Stimulated activated CD8-positive, alpha-beta memory T cell treated with anti-CD3 and anti-CD28 coated beads, Interleukin-7, amount 100 ng/mL, for 24 hours (primary cell): Measurements from ENCODE around the gene TMC8.
"Not testable (repeated sequence)": the region's sequence is repeated elsewhere in the genome, so short reads cannot be mapped to it uniquely, and the experiment has no call there.

Source experiments
- DNase-seq: peaks from one replicate; pipeline ENCODE4 v3.0.0-alpha.2; 2020; ENCODE audit warnings: low read depth

Gene TMC8

DNA sequence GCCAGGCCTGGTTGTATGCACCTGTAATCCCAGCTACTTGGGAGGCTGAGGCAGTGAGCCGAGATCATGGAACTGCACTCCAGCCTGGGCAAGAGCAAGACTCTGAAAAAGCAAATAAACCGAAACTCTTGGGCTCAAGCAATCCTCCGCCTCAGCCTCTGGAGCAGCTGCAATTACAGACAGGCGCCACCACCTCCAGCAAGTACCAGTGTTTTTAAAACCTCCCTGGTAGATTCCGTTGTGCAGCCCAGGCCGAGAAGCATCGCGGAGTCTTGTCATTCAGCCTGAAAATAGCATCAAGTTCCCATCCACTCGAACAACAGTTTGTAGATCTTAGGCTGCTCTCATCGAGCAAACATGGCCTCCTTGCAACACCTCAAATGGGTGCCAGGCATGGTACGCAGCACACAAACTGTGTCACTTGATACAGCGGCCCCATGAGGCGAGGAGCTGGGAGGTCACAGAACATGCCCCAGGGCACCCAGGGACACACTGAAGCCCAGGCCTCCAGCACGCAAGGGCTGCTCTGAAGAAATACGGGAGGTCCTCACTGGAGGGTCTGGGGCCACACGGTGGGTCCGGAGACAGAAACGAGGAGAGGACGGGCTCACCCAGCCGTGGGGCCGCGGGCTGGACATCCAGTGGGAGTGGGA is 20.1 kb upstream of the TMC8 start:
- DNase-seq, result no peak

DNA sequence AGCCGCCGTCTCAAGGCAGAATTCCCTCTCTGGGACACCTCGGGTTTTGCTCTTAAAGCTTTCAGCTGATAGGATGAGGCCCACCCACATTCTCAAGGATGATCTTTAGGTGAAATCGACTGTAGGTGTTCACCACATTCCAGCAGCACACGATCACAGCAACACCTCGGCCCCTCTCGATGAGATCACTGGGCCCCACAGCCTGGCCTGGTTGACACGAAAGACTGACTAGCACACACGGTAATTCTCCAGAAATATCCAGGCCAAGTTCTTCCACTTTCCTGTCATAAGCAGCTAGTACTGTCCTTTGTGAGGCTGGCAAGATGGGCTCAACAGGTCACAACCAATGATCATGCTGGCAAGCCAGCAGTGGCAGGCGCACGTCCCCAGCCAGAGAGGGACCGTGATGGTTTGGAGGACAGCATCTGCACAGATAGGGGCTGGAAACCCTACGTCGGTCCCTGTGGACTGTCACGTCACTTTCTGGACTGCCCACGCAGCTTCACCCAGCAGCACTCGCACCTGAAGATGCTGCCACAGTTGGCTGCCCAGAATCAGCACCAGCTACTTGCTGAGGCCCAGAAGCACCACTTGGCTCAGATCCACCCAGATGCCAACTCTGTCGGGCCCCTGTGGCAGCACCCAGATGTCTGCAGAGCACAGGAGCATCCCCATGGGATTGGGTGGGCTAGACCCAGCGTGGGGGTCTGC is 19.4 kb upstream of the TMC8 start:
- DNase-seq, result no peak

DNA sequence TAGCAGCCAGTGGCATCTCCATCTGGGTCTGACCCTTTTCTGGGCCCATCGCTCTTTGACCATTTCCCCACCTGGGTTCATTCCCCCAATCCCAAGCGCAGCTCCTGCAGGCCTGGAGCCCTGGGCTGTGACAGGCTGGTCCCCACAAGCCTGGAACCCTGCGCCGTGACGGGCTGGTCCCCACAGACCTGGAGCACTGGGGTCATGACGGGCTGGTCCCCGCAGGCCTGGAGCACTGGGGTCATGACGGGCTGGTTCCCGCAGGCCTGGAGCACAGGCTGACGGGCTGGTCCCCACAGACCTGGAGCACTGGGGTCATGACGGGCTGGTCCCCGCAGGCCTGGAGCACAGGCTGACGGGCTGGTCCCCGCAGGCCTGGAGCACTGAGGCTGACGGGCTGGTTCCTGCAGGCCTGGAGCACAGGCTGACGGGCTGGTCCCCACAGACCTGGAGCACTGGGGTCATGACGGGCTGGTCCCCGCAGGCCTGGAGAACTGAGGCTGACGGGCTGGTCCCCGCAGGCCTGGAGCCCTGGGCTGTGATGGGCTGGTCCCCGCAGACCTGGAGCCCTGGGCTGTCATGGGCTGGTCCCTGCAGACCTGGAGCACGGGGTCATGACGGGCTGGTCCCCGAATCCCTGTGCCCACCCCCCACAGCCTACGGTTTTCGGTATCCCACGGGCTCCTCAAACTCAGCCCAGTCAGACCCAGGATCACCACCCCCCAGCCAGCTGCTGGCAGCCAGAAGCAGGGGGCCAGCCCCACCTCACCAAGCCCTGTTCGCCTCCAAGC is 18.6 kb upstream of the TMC8 start:
- no peak for DNase-seq

DNA sequence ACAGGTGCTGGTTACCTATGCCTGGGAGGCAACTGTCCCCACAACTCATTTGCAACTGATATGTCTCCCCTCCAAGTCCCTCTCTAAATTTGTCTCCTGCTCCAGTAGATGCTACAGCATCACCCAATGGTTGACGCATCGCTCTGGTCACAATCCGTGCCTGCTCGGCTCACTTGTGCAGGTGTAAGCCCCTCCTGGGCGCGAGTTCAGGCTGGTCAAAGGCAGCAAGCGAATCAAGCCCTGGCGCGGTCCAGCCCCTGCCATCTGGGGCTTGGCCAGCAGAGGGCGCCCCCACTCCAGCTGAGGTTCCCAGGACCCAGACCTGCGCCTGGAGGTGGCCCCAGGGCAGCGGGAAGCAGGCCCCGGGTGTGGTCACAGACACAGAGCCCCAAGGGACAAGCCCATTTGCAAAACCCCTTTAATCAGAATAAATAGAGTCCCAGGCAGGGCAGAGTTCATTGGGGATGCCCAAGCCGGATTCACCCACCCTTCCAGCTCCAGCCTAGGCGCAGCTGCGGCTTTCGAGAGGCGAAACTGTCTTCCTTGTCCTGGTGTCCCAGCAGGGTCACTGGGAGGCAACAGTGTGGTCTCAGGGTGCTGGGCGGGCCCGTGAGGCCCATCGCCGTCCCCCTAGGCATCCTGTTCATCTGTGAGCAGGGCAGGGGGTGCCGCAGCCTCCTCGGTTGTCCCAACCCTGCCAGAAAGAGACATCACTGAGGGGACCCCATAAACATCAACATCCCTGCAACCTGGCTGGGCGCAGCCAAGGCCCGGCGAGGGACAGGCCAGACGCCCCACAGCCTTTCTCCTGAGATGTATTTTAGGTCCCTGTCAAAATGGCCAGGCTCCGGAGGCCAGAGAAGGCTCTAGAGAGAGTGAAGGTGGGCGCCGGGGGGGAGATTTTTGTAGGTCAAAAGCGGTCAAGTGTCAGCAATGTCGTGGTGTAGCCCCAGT is 17.8 kb upstream of the TMC8 start:
- no peak for DNase-seq

DNA sequence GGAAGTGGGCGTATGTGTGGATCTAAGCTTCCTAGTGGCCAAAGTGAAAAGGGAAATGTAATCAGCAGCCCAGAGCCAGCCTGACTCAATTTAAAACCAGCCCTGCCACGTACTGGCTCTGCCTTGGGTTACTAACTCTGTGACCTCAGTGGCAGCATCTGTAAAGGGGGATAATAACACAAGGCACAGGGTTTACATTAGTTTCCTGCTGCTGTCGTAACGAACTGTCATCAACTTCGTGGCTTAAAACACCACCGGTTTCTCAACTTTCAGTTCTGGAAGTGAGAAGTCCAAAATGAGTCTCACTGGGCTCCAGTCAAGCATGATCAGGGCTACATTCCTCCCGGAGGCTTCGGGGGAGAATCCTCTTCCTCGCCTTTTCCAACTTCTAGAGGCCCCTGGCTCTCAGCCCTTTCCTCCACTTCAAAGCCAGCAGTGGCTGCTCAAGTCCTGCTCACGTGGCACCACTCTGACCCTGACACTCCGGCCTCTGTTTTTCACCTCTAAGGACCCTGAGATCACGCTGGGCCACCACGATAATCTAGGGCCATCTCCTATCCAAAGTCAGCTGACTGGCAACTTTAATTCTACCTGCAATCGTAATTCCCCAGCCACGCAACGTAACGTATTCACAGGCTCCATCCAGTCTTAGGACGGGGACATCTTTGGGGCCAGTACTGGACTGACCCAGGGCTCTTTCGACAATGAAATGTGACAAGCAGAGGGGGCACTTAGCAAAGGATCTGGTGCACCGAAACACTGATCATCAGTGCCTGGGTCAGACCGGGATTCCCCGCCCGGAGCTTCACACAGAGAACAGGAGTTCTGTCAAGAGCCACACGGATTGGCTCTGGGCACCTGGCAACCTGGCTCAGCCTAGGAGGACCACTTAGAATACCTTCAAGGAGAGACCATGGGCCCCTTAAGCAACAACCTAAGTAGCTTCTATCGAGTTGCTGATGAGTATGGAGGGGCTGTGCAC is 16.5 kb upstream of the TMC8 start:
- DNase-seq, result no peak

DNA sequence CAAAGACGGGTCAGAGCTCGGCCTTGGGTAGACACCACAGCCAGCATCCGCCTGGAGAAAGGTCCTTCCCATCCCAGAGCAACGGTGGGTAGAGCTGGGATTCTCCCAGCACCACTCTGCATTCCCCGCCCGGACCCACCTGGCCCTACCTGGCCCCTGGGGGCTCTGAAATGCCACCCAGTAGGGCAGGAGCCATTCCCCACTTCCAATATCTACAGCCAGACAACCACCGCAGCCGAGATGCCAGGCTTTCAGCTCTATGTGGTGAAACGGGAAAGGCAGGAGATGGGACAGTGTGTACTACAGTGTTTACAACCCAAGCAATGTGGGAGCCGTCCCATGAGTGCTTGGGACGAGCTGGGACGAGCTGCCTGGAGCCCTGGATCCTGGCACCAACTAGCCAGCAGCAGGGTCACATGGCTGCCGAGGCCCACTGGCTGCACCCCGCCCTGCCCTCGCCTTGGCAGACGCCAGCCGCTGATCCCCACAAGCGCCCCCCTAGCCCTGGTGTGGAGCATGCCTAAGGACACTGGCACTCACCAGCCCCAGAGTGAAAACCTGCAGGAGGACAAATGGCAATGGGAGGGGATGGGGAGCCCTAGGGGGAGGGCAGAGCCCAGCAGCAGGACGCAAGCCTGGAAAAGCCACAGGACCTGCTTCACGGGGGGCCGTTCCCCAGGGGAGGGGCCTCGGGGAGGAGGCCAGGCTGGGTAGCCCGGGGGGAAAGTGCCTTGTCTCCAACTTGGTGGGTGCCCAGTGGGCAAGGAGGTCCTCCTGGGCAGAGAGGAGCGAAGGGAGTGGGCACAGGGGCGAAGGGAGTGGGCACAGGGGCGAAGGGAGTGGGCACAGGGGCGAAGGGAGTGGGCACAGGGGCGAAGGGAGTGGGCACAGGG is 15.5 kb upstream of the TMC8 start:
- DNase-seq, result no peak

DNA sequence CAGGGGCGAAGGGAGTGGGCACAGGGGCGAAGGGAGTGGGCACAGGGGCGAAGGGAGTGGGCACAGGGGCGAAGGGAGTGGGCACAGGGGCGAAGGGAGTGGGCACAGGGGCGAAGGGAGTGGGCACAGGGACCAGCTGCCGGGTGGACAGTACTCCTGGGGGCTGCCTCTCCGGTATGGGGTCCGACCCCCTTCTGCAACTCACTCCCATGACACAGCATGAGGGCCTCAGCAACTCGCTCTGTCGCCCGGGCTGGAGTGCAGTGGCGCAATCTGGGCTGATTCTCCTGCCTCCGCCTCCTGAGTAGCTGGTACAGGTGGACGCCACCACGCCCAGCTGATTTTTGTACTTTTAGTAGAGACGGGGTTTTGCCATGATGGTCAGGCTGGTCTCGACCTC is 14.8 kb upstream of the TMC8 start:
- DNase-seq, result not testable (repeated sequence)

DNA sequence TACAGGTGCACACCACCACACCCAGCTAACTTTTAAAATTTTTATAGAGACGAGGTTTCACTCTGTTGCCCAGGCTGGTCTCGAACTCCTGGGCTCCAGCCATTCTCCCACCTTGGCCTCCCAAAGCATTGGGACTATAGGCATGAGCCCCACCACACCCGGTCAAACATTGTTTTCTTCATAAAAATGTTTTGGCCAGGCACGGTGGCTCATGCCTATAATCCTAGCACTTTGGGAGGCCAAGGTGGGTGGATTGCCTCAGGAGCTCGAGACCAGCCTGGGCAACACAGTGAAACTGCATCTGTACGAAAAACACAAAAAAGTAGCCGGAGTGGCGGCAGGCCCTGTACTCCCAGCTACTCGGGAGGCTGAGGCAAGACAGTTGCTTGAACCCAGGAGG is 14.2 kb upstream of the TMC8 start:
- DNase-seq, result no peak

DNA sequence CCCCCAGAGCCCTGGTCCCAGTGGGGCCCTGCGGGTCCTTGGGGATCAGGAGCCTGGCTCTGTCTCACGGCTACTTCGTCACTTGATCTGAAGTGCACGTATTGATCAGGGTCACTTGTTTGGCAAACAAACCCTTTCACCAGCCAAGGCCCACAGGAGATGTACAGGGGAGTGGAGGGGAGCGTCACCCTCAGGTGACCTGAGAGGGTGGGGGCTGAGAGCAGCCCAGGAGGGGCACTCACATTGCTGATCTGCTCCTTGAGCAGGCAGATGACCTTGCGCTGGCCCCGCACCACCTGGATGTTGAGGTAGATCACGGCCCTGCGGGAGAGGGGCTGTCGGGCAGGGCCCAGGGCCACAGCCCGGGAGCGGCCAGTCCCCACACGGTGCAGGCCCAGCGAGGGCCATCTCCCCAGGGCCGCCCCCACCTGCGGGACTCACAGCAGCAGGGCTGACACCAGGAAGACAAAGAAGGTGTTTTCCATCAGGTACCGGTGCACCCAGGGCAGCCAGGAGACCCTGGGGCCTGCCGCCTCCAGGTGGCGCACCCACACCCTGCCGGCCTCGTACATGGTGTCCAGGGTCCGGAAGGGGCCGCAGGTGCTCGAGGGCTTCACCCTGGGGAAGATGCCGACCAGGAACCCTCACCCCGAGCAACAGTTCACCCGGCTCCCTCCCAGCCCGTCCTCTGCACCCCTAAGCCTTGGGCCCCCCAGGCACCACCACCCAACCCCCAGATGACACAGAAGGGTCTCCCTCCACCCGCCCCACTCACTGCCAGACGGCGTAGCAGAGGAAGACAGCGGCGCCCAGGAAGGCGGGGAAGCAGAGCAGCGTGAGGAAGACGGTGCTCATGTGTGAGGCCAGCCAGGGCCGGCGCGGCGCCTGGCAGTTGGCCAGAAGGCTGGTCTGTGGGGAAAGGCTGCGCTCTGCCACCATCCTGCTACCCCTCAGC is 13.3 kb upstream of the TMC8 start:
- DNase-seq, result no peak

DNA sequence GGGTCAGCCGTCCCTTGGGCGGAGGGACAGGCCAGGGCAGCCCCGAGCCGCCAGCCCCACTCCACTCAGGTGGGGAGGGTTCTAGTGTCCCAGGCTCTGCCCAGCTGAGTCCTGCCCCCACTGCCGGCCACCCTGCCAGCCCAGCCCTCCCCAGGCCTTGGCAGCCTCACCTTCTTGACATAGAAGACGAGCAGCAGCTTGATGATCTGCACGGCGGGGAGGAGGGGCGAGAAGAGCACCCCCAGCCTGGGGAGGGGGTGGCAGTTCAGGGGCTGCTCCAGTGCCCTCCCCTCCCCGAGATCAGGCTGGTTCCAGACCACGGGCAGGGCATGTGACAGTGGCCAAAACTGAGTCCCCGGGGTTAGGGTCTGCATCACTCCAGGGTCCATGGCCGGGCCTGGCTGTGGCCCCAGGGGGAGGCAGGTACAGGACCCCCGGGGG is 11.8 kb upstream of the TMC8 start:
- DNase-seq, result no peak

DNA sequence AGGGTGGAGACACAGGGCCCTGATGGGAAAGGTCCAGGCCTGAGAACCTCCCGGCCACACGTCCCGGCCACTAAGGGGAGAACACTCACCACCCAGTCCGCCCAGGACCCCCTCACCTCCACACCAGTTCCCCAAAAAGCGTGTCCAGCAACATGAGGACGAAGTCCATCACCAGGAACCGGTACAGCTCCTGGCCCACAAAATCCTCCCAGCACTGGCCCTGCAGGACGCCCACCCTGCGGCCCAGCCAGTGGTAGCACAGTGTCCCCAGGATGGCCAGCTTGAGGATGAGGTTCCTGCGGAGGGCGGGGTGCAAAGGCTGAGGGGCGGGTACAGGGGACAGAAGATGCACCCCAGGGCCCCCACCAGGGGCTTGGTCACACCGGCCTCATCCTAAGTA is 10.0 kb upstream of the TMC8 start:
- DNase-seq, result no peak

DNA sequence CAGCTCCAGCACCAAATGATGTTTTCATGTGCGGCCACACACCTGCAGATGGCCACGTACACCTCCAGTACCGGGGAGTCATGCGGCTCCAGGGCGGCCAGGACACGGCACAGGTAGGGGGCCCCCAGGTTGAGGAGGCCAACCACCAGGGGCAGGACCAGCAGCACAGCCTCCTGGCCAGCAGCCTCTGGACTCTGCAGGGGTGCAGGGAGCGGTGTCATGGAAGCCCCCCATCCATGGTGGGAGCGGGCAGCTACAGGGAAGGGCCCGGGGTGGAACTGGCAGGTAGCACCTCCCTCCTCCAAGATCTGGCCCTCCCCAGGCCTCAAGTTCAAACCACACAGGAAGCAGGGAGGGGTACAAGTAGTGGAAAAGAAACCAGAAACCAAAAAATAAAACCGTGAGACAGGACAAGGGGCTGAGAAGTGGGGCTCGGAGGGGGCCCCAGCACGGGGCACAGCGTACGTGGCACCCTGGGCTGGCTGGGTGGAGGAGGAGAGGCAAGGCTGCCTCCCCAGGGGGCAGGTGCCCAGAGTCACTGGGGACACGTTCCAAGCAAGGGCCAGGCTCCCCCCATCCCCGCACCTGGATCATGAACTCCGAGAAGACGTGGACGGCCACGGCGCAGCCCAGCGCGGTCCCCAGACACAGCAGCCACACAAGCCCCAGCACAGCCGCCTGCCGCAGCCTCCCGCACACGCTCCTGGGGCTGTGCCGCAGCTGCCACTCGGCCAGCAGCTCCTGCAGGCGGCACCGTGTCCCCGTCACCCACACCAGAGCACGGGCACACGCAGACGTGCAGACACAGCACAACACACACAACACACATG is 9.4 kb upstream of the TMC8 start:
- DNase-seq, result no peak

DNA sequence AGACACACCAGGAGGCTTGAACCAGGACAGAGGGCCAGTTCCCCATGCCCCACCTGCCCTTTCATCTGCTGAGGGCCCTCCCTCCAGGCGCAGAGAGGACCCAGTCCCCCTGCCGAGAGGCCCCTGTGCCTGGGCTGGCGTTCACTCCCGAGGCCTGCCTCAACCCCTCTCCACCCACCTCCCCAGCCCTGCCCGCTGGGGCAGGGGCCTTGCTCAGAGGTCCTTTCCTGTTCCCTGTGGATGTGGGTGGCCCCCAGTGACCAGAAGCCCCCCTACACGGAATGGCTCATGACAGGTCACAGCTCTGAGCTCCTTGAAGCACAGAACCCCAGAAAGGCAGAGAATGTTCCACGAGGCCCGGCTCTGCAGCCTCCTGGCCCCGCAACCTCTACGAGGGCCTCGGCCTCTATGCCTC is 8.8 kb upstream of the TMC8 start:
- DNase-seq, result no peak

DNA sequence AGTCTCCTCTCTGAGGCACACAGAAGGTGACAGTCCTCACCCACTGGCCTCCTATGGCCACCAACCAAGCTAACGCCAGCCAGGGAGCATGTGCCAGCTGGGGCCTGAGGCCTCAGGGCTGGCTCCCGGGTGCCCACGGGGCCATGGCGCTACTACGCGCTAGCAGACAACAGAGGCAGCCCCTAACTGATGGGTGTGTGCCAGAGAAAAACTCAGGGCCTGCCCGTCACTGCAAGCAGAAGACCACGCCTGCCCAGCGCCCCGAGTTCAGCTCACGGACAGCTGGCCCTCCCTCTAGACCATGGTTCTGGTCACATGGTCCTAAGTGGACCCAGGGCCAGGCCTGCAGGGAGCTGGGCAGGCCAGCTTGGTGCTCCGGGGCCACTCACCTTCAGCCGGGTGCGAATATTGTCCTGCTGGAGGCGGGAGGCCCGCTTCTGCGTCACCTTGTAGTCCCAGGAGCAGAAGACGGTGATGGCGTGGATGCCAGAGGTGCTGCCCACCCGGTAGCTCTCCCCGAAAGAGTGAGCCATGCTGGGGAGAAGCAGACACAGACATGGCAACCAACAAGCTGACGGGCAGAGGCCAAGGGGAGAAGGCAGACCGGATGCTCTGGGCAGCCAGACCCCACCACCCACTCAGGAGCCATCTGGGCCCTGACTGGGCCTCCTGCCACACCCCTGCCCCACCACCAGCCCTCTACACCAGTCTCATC is 8.2 kb upstream of the TMC8 start:
- DNase-seq, result no peak

DNA sequence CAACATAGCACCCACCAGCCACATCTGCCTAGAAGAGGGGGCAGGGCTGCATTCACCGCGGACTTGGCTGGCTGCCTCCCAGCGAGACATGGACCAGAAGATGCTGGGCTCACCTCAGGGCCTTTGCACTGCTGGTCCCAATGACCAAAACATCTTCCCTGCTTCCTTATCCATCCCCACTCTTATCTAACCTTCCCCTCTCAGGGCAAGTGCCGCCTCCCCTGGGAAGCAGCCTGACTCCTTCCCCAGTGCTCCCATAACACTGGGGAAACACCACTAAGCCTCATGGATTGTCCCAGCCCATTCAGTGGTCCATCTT is 7.7 kb upstream of the TMC8 start:
- DNase-seq, result no peak

DNA sequence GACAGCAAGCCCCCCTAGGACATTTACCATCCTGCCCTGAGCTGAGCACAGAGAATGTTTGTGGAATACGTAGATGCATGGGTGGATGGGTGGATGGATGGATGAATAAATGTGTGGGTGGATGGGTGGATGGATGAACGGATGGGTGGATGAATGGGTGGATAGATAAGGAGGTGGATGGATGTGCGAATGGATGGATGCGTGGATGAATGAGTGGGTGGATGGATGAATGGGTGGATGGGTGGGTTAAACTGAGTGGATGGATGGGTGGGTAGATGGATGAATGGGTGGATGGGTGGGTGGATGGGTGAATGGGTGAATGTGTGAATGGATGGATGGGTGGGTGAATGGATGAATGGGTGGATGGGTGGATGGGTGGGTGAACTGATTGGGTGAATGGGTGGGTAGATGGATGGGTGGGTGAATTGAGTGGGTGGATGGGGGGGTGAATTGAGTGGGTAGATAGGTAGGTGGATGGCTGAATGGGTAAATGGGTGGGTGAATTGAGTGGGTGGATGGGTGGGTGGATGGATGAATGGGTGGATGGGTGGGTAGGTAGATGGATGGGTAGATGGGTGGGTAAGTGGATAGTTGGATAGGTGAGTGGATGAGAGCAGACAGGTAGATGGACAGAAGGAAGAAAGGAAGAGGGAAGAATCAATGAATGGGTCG is 7.2 kb upstream of the TMC8 start:
- DNase-seq, result no peak
